Neutrophil (primary cell): ENCODE measurements around the gene THYN1.
"Not testable (repeated sequence)": the region's sequence is repeated elsewhere in the genome, so short reads cannot be mapped to it uniquely, and the experiment has no call there.

Experiments
- H3K27ac ChIP-seq: fragments of 200-600 bp; sonication (generic); 2 replicates; pipeline ENCODE4 v1.5.1; 2016; ENCODE audit warnings: mild to moderate bottlenecking, moderate library complexity
- H3K27me3 ChIP-seq: fragments of 200-600 bp; sonication (generic); 2 replicates; pipeline ENCODE4 v1.6.0; 2016; ENCODE audit warnings: mild to moderate bottlenecking
- H3K36me3 ChIP-seq: fragments of 200-600 bp; sonication (generic); 2 replicates; pipeline ENCODE4 v1.5.1; 2017
- H3K4me1 ChIP-seq, 2 experiments: fragments of 200-600 bp in 1 of 2; sonication (generic) in 1 of 2; 1 replicate in 1 of 2; 2 replicates in 1 of 2; pipeline versions ENCODE4 v1.5.1 to v1.6.1; 2013 to 2016; ENCODE audit warnings: low read depth in 1 of 2, low read length in 1 of 2, mild to moderate bottlenecking in 1 of 2, moderate library complexity in 1 of 2; ENCODE audit not compliant: control insufficient read depth in 1 of 2, insufficient read depth in 1 of 2
- H3K4me3 ChIP-seq, 2 experiments: fragments of 200-600 bp in 1 of 2; sonication (generic) in 1 of 2; 1 replicate in 1 of 2; 2 replicates in 1 of 2; pipeline ENCODE4 v1.5.1; 2013 to 2016; ENCODE audit warnings: low read depth in 1 of 2, low read length in 1 of 2, mild to moderate bottlenecking in 1 of 2, moderate library complexity in 1 of 2
- H3K9me3 ChIP-seq: fragments of 200-600 bp; sonication (generic); 2 replicates; pipeline ENCODE4 v1.5.1; 2016
- TF ChIP-seq, protein P1 (sequence below): fragments of 200-600 bp; sonication (generic); IDR thresholded peaks from 2 replicates; pipeline ENCODE4 v1.5.1; 2016; ENCODE audit warnings: antibody characterized with exemption

Gene THYN1

DNA sequence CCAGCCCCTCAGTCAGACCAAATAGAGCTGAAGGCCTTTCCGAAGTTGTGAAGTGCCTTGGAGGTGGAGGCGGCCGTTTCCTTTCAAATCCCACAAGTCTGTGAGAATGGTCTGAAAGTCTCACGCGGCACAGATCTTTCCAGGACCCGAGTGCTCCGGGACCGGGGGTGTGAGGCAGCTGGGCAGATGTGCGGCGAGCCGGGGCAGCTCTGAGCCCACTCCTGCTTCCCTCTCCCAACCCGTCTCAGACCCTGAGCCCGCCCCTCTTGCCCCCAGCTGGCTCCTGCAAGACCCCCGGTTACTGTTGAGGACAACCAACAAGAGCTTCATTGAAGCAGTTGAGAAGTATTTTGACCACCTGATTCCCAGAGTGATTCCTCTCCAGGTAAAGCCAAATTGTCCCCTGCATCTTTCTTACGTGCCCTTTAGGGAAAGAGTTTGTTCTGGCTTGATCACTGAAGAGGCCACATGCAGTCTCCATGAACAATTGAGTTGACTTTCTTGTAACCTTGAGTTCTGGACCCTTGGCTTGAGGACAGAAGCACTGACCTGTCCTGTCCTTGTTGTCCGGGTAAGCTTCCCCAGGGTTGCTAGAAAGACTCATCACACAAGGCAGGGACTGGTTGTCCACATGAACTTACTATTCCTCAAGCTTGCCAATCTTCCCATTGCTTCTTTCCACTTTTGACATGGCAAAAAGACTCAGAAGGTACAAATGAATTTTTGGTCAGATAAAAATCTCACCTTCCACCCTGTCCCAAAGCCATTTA is 30.5 kb upstream of the THYN1 start:
- Histone ChIP-seq H3K4me3 (no peak overlapping the region), H3K27me3 (peaks cover 83% of the 10 kb centered on the region), H3K4me1 (no peaks in the 10 kb centered on the region), H3K36me3 (no peaks in the 10 kb centered on the region), H3K27ac (no peak overlapping the region), H3K9me3 (no peaks in the 10 kb centered on the region)
- TF ChIP-seq, protein P1, sequence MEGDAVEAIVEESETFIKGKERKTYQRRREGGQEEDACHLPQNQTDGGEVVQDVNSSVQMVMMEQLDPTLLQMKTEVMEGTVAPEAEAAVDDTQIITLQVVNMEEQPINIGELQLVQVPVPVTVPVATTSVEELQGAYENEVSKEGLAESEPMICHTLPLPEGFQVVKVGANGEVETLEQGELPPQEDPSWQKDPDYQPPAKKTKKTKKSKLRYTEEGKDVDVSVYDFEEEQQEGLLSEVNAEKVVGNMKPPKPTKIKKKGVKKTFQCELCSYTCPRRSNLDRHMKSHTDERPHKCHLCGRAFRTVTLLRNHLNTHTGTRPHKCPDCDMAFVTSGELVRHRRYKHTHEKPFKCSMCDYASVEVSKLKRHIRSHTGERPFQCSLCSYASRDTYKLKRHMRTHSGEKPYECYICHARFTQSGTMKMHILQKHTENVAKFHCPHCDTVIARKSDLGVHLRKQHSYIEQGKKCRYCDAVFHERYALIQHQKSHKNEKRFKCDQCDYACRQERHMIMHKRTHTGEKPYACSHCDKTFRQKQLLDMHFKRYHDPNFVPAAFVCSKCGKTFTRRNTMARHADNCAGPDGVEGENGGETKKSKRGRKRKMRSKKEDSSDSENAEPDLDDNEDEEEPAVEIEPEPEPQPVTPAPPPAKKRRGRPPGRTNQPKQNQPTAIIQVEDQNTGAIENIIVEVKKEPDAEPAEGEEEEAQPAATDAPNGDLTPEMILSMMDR, result no peak

DNA sequence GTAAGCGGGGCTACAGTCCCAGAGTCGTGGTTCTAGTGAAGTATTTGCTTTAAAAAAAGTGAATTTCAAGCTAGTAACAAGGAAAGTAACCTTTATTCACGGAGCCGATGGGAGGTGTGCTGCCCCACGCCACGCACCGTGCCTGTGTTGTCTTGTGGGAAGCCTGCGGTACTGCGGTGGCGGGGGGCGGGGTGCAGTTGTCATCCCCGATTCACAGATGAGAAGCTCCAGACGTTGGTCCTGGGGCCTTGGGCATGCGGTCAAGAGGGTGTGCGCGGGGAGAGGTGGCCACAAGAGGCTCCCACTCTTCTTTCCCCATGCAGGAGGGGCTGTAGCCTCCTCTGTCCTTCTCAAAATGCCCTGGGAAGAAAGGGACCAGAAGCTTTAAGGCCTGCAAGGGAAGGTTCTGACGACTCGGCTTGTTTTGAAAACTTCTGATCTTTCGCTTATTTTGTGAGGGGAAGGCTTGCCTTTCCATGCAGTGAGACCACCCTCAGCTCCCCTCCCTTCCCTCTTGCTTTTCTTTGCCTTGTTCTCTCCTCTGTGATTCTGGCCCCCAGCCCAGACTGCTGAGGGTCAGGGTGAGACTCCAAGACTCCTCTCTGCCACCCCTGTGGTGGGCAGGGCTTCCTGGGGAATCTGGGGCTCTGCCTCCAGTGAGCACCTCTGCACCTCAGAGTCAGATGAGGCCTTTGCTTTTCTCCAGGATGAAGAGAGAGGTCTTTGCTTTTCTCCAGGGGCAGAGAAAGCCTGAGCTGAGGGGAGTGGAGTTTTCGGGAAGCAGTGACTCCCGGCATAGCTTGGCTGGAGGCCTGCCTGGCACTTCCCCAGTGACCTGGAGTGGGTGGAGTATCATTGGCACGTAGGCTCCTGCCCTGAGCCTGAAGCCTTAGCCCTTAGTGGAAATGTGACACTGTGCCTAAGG is 29.2 kb upstream of the THYN1 start:
- TF ChIP-seq, protein P1, result no peak
- Histone ChIP-seq H3K36me3 (no peaks in the 10 kb centered on the region), H3K4me1 (no peaks in the 10 kb centered on the region), H3K27ac (no peak overlapping the region), H3K9me3 (no peaks in the 10 kb centered on the region), H3K4me3 (no peak overlapping the region), H3K27me3 (peaks cover 84% of the 10 kb centered on the region)

DNA sequence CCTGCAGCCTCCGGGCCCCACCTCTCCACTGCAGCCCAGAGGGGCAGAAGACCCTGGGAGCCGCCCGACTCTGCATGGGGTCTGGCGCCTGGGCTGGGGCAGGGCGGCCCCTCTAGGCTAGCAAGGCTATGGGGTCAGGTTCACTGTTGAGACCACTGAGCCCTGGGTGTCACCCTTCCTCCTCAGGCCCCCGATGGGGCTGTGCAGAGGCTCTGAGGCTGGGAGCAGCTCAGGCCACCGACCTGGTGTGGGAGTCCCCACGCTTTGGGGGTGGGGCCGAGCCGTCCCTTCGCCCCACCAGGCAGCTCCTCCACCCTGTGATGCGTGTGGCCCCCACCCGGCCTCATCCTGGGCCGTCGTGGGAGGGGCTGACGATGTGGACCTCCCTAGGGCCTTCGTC is 28.5 kb upstream of the THYN1 start:
- H3K27me3 ChIP-seq, result peaks cover 90% of the 10 kb centered on the region
- not testable (repeated sequence) for H3K4me3 ChIP-seq, H3K36me3 ChIP-seq, H3K4me1 ChIP-seq, H3K27ac ChIP-seq, H3K9me3 ChIP-seq

DNA sequence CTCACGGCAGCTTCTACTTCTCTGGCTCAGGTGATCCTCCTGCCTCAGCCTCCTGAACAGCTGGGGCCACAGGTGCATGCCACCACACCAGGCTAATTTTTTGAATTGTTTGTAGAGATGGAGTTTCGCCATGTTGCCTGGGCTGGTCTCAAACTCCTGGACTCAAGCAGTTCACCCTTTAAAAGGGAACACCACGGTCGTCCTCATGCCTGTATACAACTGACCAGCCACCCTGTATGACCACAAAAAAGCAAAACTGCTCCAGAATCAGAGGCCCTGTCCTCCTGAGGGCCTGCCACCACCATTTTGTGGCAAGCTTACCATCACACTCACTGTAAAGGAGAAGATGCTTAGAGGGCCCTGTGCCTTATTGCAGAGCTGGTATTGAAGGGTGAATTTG is 25.2 kb upstream of the THYN1 start:
- no peak overlapping the region for H3K4me3 ChIP-seq
- no peaks in the 10 kb centered on the region for H3K36me3 ChIP-seq
- peaks cover 97% of the 10 kb centered on the region for H3K27me3 ChIP-seq
- TF ChIP-seq, protein P1, result no peak
- H3K27ac ChIP-seq, result no peak overlapping the region
- H3K4me1 ChIP-seq, result peaks cover 11 to 17% of the 10 kb centered on the region in 2 experiments
- H3K9me3 ChIP-seq, result no peaks in the 10 kb centered on the region

DNA sequence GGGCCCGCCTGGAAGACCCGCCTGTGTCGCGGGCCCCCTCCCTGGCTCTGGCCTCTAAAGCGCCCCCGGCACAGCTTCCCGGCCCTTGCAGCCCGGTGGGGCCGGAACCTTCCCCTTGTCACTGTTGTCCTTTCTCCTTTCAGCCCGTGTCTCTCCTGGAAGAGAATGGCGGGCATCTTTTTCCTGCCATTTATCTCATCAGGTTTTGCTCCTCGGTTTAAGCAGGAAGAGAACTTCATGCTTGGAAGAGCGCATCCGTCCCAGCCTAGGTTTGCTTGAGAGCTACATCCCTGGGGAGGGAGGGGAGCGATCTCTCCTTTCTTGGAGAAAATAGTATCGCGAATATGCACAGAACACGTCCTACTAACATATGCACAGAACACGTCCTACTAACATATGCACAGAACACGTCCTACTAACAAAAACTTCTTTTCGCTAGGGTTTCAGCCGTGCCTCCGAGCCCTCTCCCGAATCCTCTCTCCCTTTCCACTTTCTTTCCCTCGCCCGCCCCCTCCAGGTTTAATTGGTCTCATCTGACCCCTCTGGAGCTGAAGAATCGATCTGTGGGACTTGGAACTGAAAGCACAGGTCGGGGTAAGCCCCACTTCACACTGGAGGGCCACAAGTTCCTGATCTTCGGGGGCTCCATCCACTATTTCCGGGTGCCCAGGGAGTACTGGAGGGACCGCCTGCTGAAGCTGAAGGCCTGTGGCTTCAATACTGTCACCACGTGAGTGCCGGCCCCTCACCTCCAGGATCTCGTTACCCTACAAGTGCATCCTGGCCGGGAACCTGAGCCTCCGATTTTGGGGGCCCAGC is 24.2 kb upstream of the THYN1 start:
- H3K9me3 ChIP-seq, result no peaks in the 10 kb centered on the region
- TF ChIP-seq, protein P1, result no peak
- no peak overlapping the region for H3K4me3 ChIP-seq
- no peak overlapping the region for H3K27ac ChIP-seq
- H3K4me1 ChIP-seq, result peaks cover 11 to 17% of the 10 kb centered on the region in 2 experiments
- H3K27me3 ChIP-seq, result peaks cover 97% of the 10 kb centered on the region
- no peaks in the 10 kb centered on the region for H3K36me3 ChIP-seq
